ENCODE measurements around the gene ACOT7.

ACOT7 gene

GRCh38 chr1:6285336-6285735 is 108.2 kb downstream of the ACOT7 start:
- DNase-seq (ENCODE audit: low spot score): no peak

GRCh38 chr1:6282577-6283270 is 110.8 kb downstream of the ACOT7 start:
- DNase-seq (ENCODE audit: low spot score): no peak

GRCh38 chr1:6281511-6282402 is 111.8 kb downstream of the ACOT7 start:
- no peak for DNase-seq (ENCODE audit: low spot score)

DNA sequence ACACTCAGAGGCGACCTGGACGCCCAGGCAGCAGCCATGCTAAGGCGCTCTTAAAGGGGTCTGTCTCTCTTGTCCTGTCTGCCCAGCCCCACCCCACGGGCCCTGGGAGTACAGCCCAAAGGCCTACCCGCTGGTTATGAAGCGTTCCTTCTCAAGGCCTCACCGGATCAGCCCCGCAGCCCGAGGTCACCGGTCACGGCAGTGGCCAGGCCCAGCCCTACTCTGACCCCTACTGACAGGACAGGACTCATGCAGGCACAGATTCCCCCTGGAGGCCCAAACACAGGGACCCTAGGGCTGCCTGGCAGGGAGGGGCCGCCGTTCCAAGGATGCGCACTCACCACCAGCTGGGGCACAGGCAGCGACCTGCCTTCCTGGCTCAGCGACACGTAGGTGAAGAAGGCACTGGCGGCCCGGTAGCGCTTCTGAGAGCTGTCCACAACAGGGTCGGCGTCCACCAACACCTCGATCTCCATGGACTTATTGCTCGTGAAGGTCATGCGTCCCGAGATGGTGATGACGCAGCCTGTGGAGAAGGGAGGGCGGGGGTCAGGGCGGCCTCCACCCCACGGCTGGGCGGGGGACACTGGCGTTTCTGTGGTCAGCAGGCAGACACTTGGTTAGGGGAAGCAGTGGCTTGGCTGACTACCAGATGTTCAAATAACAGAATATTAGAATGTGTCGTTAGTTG is 112.7 kb downstream of the ACOT7 start:
- no peak for DNase-seq (ENCODE audit: low spot score)

GRCh38 chr1:6279613-6280383 is 113.8 kb downstream of the ACOT7 start:
- no peak for DNase-seq (ENCODE audit: low spot score)

DNA sequence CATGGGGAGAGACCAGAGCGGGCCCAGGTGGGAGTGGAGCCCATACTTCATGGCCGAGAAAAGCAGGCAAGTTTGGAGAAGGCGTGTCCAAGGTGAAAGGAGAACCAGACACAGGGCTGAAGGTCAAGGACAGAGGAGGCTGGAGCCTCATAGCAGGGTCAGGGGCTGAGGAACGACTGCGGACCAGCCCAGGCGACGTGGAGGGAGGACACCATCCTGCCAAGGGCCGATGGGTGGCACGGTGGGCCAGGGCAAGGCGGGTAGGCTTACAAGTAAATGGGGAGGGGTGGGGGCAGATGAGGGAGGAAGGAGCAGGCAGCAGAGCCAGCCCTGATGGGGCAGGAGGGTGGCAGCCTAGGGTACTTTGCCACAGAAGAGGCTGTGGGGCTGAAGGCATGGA is 114.5 kb downstream of the ACOT7 start:
- DNase-seq (ENCODE audit: low spot score): no peak

- DNase-seq (ENCODE audit: low spot score): no peak
These were observed 115.3 kb downstream of the ACOT7 start for GRCh38 chr1:6278263-6278662.

- DNase-seq (ENCODE audit: low spot score): no peak
These were observed 116.6 kb downstream of the ACOT7 start for GRCh38 chr1:6276811-6277555.

- no peak for DNase-seq (ENCODE audit: low spot score)
These were observed 117.5 kb downstream of the ACOT7 start for GRCh38 chr1:6275826-6276782.

DNA sequence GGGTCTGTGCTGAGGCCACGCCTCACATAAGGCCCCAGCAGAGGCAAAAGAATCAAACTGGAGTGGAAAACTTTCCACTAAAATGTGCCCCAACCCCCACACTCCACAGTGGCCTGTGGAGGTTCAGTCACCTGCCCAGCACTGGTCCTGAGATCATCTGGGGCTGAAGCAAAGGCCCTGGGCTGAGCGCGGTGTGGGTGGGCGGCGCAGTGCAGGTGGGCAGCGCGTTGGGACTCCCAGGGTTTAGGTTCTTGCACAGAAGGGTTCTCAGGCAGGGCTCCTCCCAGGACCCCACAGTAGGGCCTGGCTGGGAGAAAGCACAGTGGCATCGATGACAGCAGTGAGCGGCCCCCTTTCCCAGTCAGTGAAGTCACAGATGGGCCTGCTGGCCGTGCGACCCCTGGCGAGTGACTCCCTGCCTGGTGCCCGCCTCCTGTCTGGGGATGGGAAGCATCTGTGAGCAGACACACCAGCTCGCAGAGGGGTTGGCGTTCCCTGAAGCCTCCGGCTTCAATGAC is 118.9 kb downstream of the ACOT7 start:
- no peak for DNase-seq (ENCODE audit: low spot score)

DNA sequence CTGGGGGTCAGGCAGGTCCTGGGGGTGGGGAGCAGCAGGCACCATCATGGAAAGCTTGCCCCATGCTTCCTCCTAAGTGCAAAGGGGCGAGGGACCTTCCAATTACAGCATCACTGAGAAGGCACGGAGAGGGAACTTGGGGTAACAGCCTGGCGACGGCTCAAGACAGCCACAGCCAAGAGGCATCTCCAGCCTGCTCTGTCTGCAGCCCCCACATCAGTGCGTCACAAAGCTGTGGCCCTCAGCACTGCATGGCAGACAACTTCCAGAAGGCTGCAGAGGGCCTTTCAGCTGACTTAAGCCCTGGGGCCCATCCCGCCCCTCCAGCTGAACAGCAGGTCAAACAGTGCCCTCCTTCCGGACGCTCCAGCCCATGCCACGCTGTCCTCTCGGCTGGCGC is 119.5 kb downstream of the ACOT7 start:
- no peak for DNase-seq (ENCODE audit: low spot score)

DNA sequence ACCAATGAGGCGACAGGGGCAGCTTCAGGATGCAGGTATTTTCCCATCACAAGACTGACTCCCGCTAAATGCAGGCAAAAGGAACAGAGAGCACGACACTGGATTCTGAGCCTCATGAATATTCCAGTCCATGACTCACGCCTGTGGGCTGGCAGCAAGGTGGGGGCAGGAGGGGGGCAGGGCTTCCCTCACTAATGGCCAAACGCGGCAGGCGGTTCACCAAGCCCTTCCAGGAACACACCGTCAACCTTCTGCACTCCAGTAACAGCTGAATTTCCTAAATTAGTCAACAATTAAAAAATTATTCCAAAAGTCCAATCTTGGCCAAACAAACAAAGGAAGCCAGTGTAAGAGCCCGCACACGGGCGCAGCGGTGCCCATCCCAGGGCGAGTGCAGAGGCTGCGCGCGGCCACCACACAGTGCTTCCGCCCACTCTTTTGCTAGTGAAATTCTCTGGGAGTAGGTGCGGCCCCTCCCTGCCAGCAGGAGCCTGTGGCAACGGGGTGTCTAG is 120.1 kb downstream of the ACOT7 start:
- DNase-seq (ENCODE audit: low spot score): no peak

GRCh38 chr1:6272868-6273267 is 120.7 kb downstream of the ACOT7 start:
- no peak for DNase-seq (ENCODE audit: low spot score)

- DNase-seq (ENCODE audit: low spot score): no peak
These were observed 121.1 kb downstream of the ACOT7 start for GRCh38 chr1:6272452-6272851.

DNA sequence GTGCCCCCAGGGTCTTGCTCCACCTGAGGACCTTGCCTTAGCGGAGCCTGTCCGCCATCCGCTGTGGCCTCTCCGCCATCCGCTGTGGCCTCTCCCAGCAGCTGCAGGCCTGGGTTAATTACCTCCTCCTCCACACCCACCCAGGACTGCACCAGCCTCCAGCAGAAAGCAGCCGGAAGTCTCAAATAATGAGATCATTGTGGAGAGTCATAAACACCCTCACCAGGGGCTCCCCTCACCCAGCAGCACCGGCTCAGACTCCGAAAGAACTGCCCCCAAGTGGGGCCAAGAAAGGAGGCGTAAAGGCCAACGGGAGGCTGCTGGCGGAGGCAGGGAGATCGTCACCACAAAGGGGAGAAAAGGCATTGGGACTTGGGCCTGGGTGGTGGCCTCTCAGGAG is 122.0 kb downstream of the ACOT7 start:
- no peak for DNase-seq (ENCODE audit: low spot score)

GRCh38 chr1:6271006-6271405 is 122.6 kb downstream of the ACOT7 start:
- no peak for DNase-seq (ENCODE audit: low spot score)

DNA sequence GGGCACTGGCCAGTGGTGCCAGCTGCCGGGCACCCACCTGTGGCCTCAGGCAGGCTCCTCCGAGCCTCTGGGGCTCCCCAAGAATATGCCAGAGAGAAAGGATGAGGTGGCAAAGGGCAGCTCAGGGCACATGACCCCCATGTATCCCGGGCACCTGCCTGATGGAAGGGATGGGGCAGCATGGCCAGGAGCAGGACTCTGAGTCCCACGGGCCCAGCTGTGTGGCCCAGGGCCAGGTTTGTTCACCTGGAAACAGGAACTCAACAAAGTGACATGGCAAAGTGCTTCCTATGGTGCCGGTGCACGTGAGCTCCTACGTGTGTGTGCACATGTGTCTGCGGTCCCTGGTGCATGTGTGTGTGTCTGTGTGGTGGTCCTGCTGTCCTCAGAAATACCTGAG is 123.2 kb downstream of the ACOT7 start:
- DNase-seq (ENCODE audit: low spot score): no peak

DNA sequence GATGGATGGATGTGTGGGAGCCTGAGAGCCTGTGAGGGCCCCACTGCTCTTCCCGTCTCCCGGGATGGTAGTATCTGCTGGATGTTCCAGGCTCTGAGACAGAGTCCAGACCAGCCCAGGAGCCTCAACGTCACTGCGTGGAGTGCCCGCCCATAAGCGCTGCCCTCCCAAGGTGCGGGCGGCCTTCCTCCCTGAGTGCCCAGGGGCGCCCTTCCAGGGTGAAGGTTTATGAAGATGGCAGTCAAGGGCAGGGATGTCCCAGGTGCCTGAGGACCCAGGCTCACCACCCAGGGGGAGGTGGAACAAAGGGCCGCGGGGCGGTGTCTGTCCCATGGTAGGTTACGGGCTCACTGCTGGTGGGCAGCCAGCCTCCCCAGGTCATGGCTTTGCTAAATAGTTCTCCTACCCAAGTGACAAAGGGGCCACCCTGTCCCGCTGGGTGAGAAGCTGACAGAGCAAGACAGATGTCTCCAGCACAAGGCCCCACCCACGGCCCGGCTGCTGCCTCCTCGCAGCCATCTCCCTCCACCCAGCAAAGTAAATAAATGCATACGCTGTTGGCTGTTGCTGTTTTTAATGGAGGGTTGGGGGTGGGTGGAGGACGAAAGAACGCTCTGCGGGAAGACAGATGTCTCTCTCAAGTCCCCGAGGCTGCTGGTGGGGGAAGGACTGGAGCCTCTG is 123.7 kb downstream of the ACOT7 start:
- no peak for DNase-seq (ENCODE audit: low spot score)

- no peak for DNase-seq (ENCODE audit: low spot score)
These were observed 124.3 kb downstream of the ACOT7 start for GRCh38 chr1:6269296-6269695.

All from CD4-positive, alpha-beta T cell treated with Interleukin-6 at 100 ng/mL for 8 hours (primary cell).